Neuronal stem cell (in vitro differentiated cells): ENCODE measurements around the gene AFP.

ENCODE experiments used
- DNase-seq: peaks from one replicate; pipeline ENCODE4 v3.0.0-alpha.2; 2013; ENCODE audit warnings: low spot score
- H2AFZ ChIP-seq: one replicate; pipeline ENCODE4 v1.6.1; 2013; ENCODE audit warnings: mild to moderate bottlenecking, low read length, inconsistent platforms
- H2AK5ac ChIP-seq: 2 replicates; pipeline ENCODE4 v1.6.1; 2013; ENCODE audit warnings: low read depth, mild to moderate bottlenecking, inconsistent platforms, low read length, moderate library complexity, mixed read lengths
- H2BK120ac ChIP-seq: 2 replicates; pipeline ENCODE4 v1.6.1; 2013; ENCODE audit warnings: low read depth, mild to moderate bottlenecking, inconsistent platforms, low read length, moderate library complexity, mixed read lengths
- H2BK12ac ChIP-seq: one replicate; pipeline ENCODE4 v1.6.1; 2013; ENCODE audit warnings: low read length, inconsistent platforms
- H2BK15ac ChIP-seq: 2 replicates; pipeline ENCODE4 v1.6.1; 2013; ENCODE audit warnings: mild to moderate bottlenecking, low read length, inconsistent platforms, mixed read lengths
- H2BK5ac ChIP-seq: one replicate; pipeline ENCODE4 v1.6.1; 2013; ENCODE audit warnings: inconsistent platforms, mild to moderate bottlenecking, low read length, moderate library complexity
- H3K14ac ChIP-seq: one replicate; pipeline ENCODE4 v1.6.1; 2013; ENCODE audit warnings: low read length, inconsistent platforms
- H3K18ac ChIP-seq: 2 replicates; pipeline ENCODE4 v1.6.1; 2013; ENCODE audit warnings: low read length, inconsistent platforms
- H3K23ac ChIP-seq: 2 replicates; pipeline ENCODE4 v1.6.1; 2013; ENCODE audit warnings: low read depth, mild to moderate bottlenecking, mixed read lengths, low read length, inconsistent platforms; ENCODE audit not compliant: poor library complexity
- H3K27ac ChIP-seq: replicated peaks from 3 replicates; pipeline ENCODE4 v1.5.1; 2013; ENCODE audit warnings: low read length, inconsistent platforms
- H3K27me3 ChIP-seq, 3 experiments: 2 replicates each; pipeline ENCODE4 v1.6.1; 2013; ENCODE audit warnings: low read length in 3 of 3, mild to moderate bottlenecking in 2 of 3, inconsistent platforms in 1 of 3, low read depth in 1 of 3, mixed read lengths in 1 of 3, moderate library complexity in 1 of 3; ENCODE audit not compliant: control insufficient read depth in 3 of 3, insufficient read depth in 3 of 3
- H3K36me3 ChIP-seq, 2 donors: replicated peaks in 1 of 2; 2 replicates each; pipeline ENCODE4 v1.6.1; 2013; ENCODE audit warnings: low read length in 2 of 2; ENCODE audit not compliant: control insufficient read depth in 2 of 2, insufficient read depth in 2 of 2
- H3K4ac ChIP-seq: 2 replicates; pipeline ENCODE4 v1.6.1; 2013; ENCODE audit warnings: inconsistent platforms, mild to moderate bottlenecking, low read length, moderate library complexity
- H3K4me1 ChIP-seq, 2 donors: 1 replicate in 1 of 2; 2 replicates in 1 of 2; pipeline ENCODE4 v1.6.1; 2013; ENCODE audit warnings: low read length in 2 of 2, low read depth in 1 of 2; ENCODE audit not compliant: control insufficient read depth in 2 of 2, insufficient read depth in 1 of 2
- H3K4me2 ChIP-seq: one replicate; pipeline ENCODE4 v1.6.1; 2013; ENCODE audit warnings: mild to moderate bottlenecking, low read length, inconsistent platforms; ENCODE audit not compliant: insufficient read depth, poor library complexity, severe bottlenecking
- H3K4me3 ChIP-seq, 2 donors: 2 replicates each; pipeline ENCODE4 v1.5.1; 2013; ENCODE audit warnings: low read length in 2 of 2, mild to moderate bottlenecking in 2 of 2, inconsistent platforms in 1 of 2, moderate library complexity in 1 of 2
- H3K79me1 ChIP-seq: one replicate; pipeline ENCODE4 v1.6.1; 2013; ENCODE audit warnings: low read depth, mild to moderate bottlenecking, inconsistent platforms, low read length, moderate library complexity
- H3K9ac ChIP-seq: one replicate; pipeline ENCODE4 v1.6.1; 2013; ENCODE audit warnings: mild to moderate bottlenecking, low read depth, low read length, inconsistent platforms; ENCODE audit not compliant: poor library complexity
- H3K9me3 ChIP-seq, 2 donors: replicated peaks in 1 of 2; 2 replicates each; pipeline versions ENCODE3 to v1.6.1; 2013; ENCODE audit warnings: low read length in 2 of 2, mild to moderate bottlenecking in 2 of 2, inconsistent platforms in 1 of 2, low read depth in 1 of 2, mixed read lengths in 1 of 2, moderate library complexity in 1 of 2; ENCODE audit not compliant: control insufficient read depth in 2 of 2, insufficient read depth in 1 of 2
- H4K8ac ChIP-seq: one replicate; pipeline ENCODE4 v1.6.1; 2013; ENCODE audit warnings: low read depth, mild to moderate bottlenecking, inconsistent platforms, low read length, moderate library complexity
- H4K91ac ChIP-seq: one replicate; pipeline ENCODE4 v1.6.1; 2013; ENCODE audit warnings: low read length, low read depth, mild to moderate bottlenecking, inconsistent platforms; ENCODE audit not compliant: poor library complexity
- WGBS, 2 donors: extraction: QIAGEN DNeasy Blood & Tissue Kit; methylation state at CpG; one replicate each; pipeline ENCODE4 v1.1.7; 2013; ENCODE audit warnings: missing lambda C conversion rate in 2 of 2, mixed read lengths in 1 of 2; ENCODE audit not compliant: insufficient read length in 2 of 2, insufficient replicate concordance in 1 of 2; ENCODE audit errors: extremely low coverage in 2 of 2; 5-methylcytosine and 5-hydroxymethylcytosine counted together

AFP gene

GRCh38 chr4:73421708-73422457, 14.1 kb upstream of the AFP start:
- Histone ChIP-seq H3K4me3 (no peak overlapping the region), H3K18ac (no peak overlapping the region), H3K27ac (no peak overlapping the region), H3K9me3 (no peaks in the 10 kb centered on the region), H2BK120ac (no peak overlapping the region), H2AFZ (no peak overlapping the region), H3K4me2 (no peak overlapping the region), H4K91ac (no peak overlapping the region), H3K14ac (no peak overlapping the region), H3K23ac (no peak overlapping the region), H3K4ac (no peak overlapping the region), H3K36me3 (no peaks in the 10 kb centered on the region), H2AK5ac (no peak overlapping the region), H3K9ac (no peak overlapping the region), H2BK12ac (no peak overlapping the region), H2BK15ac (no peak overlapping the region), H3K79me1 (no peaks in the 10 kb centered on the region), H3K27me3 (no peaks in the 10 kb centered on the region), H4K8ac (no peak overlapping the region), H3K4me1 (no peaks in the 10 kb centered on the region), H2BK5ac (no peak overlapping the region)
- DNase-seq = no peak

- no peaks in the 10 kb centered on the region for H3K36me3 ChIP-seq
- no peak overlapping the region for H3K4ac ChIP-seq
- H4K91ac ChIP-seq = no peak overlapping the region
- H2BK15ac ChIP-seq = no peak overlapping the region
- no peaks in the 10 kb centered on the region for H3K27me3 ChIP-seq
- H2BK5ac ChIP-seq = no peak overlapping the region
- no peak overlapping the region for H2AFZ ChIP-seq
- WGBS, 2 donors = no CpG with 5 or more reads among the region's 4 CpGs
- H3K4me2 ChIP-seq = no peak overlapping the region
- no peak overlapping the region for H3K27ac ChIP-seq
- no peak overlapping the region for H3K4me3 ChIP-seq
- H3K23ac ChIP-seq = no peak overlapping the region
- H4K8ac ChIP-seq = no peak overlapping the region
- no peaks in the 10 kb centered on the region for H3K4me1 ChIP-seq
- no peak overlapping the region for H2BK12ac ChIP-seq
- H3K9me3 ChIP-seq = no peaks in the 10 kb centered on the region
- no peak overlapping the region for H3K9ac ChIP-seq
- DNase-seq = no peak
- H2BK120ac ChIP-seq = no peak overlapping the region
- H3K14ac ChIP-seq = no peak overlapping the region
- no peaks in the 10 kb centered on the region for H3K79me1 ChIP-seq
- no peak overlapping the region for H2AK5ac ChIP-seq
- no peak overlapping the region for H3K18ac ChIP-seq
These were observed 13.6 kb upstream of the AFP start for GRCh38 chr4:73422458-73422752.

- no peak overlapping the region for H3K4me2 ChIP-seq
- H3K14ac ChIP-seq = no peak overlapping the region
- no peak overlapping the region for H2AK5ac ChIP-seq
These were observed 12.8 kb upstream of the AFP start for GRCh38 chr4:73423184-73423583.

GRCh38 chr4:73426666-73427065, 9.4 kb upstream of the AFP start:
- Histone ChIP-seq H3K79me1 (no peaks in the 10 kb centered on the region), H3K36me3 (no peaks in the 10 kb centered on the region), H2AFZ (no peak overlapping the region), H2BK5ac (no peak overlapping the region), H2AK5ac (no peak overlapping the region), H3K4me2 (no peak overlapping the region), H3K18ac (no peak overlapping the region), H3K23ac (no peak overlapping the region), H3K9ac (no peak overlapping the region), H3K4me1 (no peaks in the 10 kb centered on the region), H3K4me3 (no peak overlapping the region), H2BK12ac (no peak overlapping the region), H3K27ac (no peak overlapping the region), H4K91ac (no peak overlapping the region), H3K4ac (no peak overlapping the region), H3K27me3 (no peaks in the 10 kb centered on the region), H4K8ac (no peak overlapping the region), H3K9me3 (no peaks in the 10 kb centered on the region), H2BK15ac (no peak overlapping the region), H2BK120ac (no peak overlapping the region), H3K14ac (no peak overlapping the region)
- no peak for DNase-seq
- WGBS, 2 donors = no CpG with 5 or more reads among the region's 3 CpGs

More at GRCh38 chr4:73423184-73423583, 12.8 kb upstream of the AFP start:
- Histone ChIP-seq H3K79me1 (no peaks in the 10 kb centered on the region), H3K9ac (no peak overlapping the region), H3K4me3 (no peak overlapping the region), H3K4ac (no peak overlapping the region), H2AFZ (no peak overlapping the region), H2BK12ac (no peak overlapping the region), H3K4me1 (no peaks in the 10 kb centered on the region), H3K27ac (no peak overlapping the region), H3K23ac (no peak overlapping the region), H3K36me3 (no peaks in the 10 kb centered on the region), H2BK120ac (no peak overlapping the region), H3K27me3 (no peaks in the 10 kb centered on the region), H4K8ac (no peak overlapping the region), H2BK5ac (no peak overlapping the region), H4K91ac (no peak overlapping the region), H2BK15ac (no peak overlapping the region), H3K18ac (no peak overlapping the region), H3K9me3 (no peaks in the 10 kb centered on the region)
- no peak for DNase-seq
